RWPE2 (cell line): ENCODE data around the gene VPS13A.

Experiments used
- ATAC-seq: fragments of 200-7000 bp; cut with Tn5 transposase; 3 replicates; pipeline ENCODE4 v1.9.1; 2021; ENCODE audit warnings: low read depth
- DNase-seq: peaks from one replicate; pipeline ENCODE4 v3.0.0-alpha.2; 2020; ENCODE audit warnings: low spot score
- H3K27ac ChIP-seq: fragments of 450-650 bp; 2 replicates; pipeline ENCODE4 v1.5.1; 2017; ENCODE audit warnings: mild to moderate bottlenecking; ENCODE audit not compliant: poor library complexity, severe bottlenecking
- H3K27me3 ChIP-seq: fragments of 250-450 bp; sonication (Bioruptor Pico); 2 replicates; pipeline ENCODE4 v1.5.1; 2021; ENCODE audit warnings: mild to moderate bottlenecking, moderate library complexity; ENCODE audit not compliant: insufficient read depth, poor library complexity, severe bottlenecking
- H3K36me3 ChIP-seq: fragments of 250-450 bp; sonication (Bioruptor Pico); 2 replicates; pipeline ENCODE4 v1.5.1; 2020; ENCODE audit warnings: low read depth, mild to moderate bottlenecking, moderate library complexity
- H3K4me1 ChIP-seq: fragments of 250-450 bp; sonication (Bioruptor Pico); 2 replicates; pipeline ENCODE4 v1.5.1; 2021; ENCODE audit warnings: mild to moderate bottlenecking, moderate library complexity; ENCODE audit not compliant: insufficient read depth, poor library complexity, severe bottlenecking
- H3K4me3 ChIP-seq: fragments of 250-450 bp; sonication (Bioruptor Pico); 2 replicates; pipeline ENCODE4 v1.5.1; 2021; ENCODE audit warnings: mild to moderate bottlenecking, moderate library complexity; ENCODE audit not compliant: severe bottlenecking
- H3K9me3 ChIP-seq: fragments of 250-450 bp; sonication (Bioruptor Pico); 2 replicates; pipeline ENCODE4 v1.5.1; 2021; ENCODE audit warnings: mild to moderate bottlenecking, moderate library complexity; ENCODE audit not compliant: severe bottlenecking
- TF ChIP-seq, protein P1 (sequence below): fragments of 450-650 bp; IDR thresholded peaks from one replicate; pipeline ENCODE4 v1.5.1; 2017; ENCODE audit warnings: mild to moderate bottlenecking, moderate library complexity; ENCODE audit not compliant: poor library complexity, severe bottlenecking

The VPS13A gene

GRCh38 chr9:77464661-77465060 is 287.3 kb downstream of the VPS13A start:
- Histone ChIP-seq H3K4me3 (no peak overlapping the region), H3K9me3 (no peaks in the 10 kb centered on the region), H3K36me3 (no peaks in the 10 kb centered on the region), H3K27ac (no peak overlapping the region), H3K27me3 (no peaks in the 10 kb centered on the region), H3K4me1 (no peaks in the 10 kb centered on the region)
- TF ChIP-seq, protein P1, sequence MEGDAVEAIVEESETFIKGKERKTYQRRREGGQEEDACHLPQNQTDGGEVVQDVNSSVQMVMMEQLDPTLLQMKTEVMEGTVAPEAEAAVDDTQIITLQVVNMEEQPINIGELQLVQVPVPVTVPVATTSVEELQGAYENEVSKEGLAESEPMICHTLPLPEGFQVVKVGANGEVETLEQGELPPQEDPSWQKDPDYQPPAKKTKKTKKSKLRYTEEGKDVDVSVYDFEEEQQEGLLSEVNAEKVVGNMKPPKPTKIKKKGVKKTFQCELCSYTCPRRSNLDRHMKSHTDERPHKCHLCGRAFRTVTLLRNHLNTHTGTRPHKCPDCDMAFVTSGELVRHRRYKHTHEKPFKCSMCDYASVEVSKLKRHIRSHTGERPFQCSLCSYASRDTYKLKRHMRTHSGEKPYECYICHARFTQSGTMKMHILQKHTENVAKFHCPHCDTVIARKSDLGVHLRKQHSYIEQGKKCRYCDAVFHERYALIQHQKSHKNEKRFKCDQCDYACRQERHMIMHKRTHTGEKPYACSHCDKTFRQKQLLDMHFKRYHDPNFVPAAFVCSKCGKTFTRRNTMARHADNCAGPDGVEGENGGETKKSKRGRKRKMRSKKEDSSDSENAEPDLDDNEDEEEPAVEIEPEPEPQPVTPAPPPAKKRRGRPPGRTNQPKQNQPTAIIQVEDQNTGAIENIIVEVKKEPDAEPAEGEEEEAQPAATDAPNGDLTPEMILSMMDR = no peak
- ATAC-seq (no peak), DNase-seq (no peak)

- Histone ChIP-seq H3K27me3 (no peaks in the 10 kb centered on the region), H3K4me3 (no peak overlapping the region), H3K27ac (peak overlapping the region; percentile 27), H3K36me3 (no peaks in the 10 kb centered on the region), H3K9me3 (peaks cover 2% of the 10 kb centered on the region), H3K4me1 (no peaks in the 10 kb centered on the region)
- peak; percentile 60; the same call in 2 of the 3 replicates for ATAC-seq
- TF ChIP-seq, protein P1 = no peak
- DNase-seq = no peak
These were observed 292.3 kb downstream of the VPS13A start for GRCh38 chr9:77469515-77470231.
